ENCODE data around the gene PRR12. TPM values are rescaled to one million over a fixed set of nuclear protein-coding genes. Genes with fewer than 3 reads are reported as not detected.

The PRR12 gene
- total and polyA plus RNA-seq, 9 of the 15 experiments (the other 6 are each of a cell fraction or from before 2014, with no cell fraction given), result 0.01 to 21.1 (median 0.98) TPM

GRCh38 chr19:49593233-49594113, 2.5 kb downstream of the PRR12 start (continued):
- TF ChIP-seq GTF2E2 (tag; IDR thresholded peaks at IDR 0.05) (no peak), SUPT5H (IDR thresholded peaks at IDR 0.05) (0 out of 2 replicates have a peak, but pooled peaks have one; percentile 34), KLF16 (IDR thresholded peaks at IDR 0.05) (no peak), NFE2 (IDR thresholded peaks at IDR 0.05; ENCODE audit: low read depth) (no peak), ZNF445 (CRISPR knock-in tag; IDR thresholded peaks at IDR 0.05; ENCODE audit: low read depth) (no peak), SRSF9 (IDR thresholded peaks at IDR 0.05; ENCODE audit: borderline replicate concordance, low read depth, low read length) (no peak), BRD9 (IDR thresholded peaks at IDR 0.05; ENCODE audit: low read depth, partially characterized antibody) (no peak), RBM34 (IDR thresholded peaks at IDR 0.05; ENCODE audit: borderline replicate concordance, insufficient read depth, low read length) (no peak), NCOR1 (IDR thresholded peaks at IDR 0.05) (peak; percentile 8; the same call in 1 of the 2 replicates), DACH1 (IDR thresholded peaks at IDR 0.05; ENCODE audit: partially characterized antibody) (no peak), MLLT1 (IDR thresholded peaks at IDR 0.05) (peak in 1 of 2 experiments; percentile 58; a peak in 1 of 4 replicates), BCLAF1 (IDR thresholded peaks at IDR 0.05; ENCODE audit: borderline replicate concordance in 1 of 2, control insufficient read depth in 1 of 2, low read depth in 2 of 2, low read length in 1 of 2) (0 out of 4 replicates have a peak, but pooled peaks of 1 of the 2 experiments have one; percentile 23), TSC22D4 (tag; IDR thresholded peaks at IDR 0.05) (no peak), FOS (IDR thresholded peaks at IDR 0.05; ENCODE audit: extremely low read depth, insufficient read length) (peak; percentile 89), POLR2AphosphoS5 (IDR thresholded peaks at IDR 0.05; ENCODE audit: control insufficient read depth, insufficient read depth, low read depth, low read length) (0 out of 2 replicates have a peak, but pooled peaks have one; percentile 19), BRD4 (IDR thresholded peaks at IDR 0.05) (no peak), TAF1 (IDR thresholded peaks at IDR 0.05; ENCODE audit: control insufficient read depth, extremely low read depth, insufficient read depth, low read length, severe bottlenecking) (peak; percentile 40), ZNF511 (CRISPR knock-in tag; IDR thresholded peaks at IDR 0.05) (no peak), MIER1 (IDR thresholded peaks at IDR 0.05; ENCODE audit: low read depth) (no peak), ZNF354B (CRISPR knock-in tag; IDR thresholded peaks at IDR 0.05) (no peak), ZFX (CRISPR knock-in tag; IDR thresholded peaks at IDR 0.05) (no peak)
- TF ChIP-seq, protein P1, sequence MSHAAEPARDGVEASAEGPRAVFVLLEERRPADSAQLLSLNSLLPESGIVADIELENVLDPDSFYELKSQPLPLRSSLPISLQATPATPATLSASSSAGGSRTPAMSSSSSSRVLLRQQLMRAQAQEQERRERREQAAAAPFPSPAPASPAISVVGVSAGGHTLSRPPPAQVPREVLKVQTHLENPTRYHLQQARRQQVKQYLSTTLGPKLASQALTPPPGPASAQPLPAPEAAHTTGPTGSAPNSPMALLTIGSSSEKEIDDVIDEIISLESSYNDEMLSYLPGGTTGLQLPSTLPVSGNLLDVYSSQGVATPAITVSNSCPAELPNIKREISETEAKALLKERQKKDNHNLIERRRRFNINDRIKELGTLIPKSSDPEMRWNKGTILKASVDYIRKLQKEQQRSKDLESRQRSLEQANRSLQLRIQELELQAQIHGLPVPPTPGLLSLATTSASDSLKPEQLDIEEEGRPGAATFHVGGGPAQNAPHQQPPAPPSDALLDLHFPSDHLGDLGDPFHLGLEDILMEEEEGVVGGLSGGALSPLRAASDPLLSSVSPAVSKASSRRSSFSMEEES (CRISPR knock-in tag; IDR thresholded peaks at IDR 0.05), result no peak

All from K562 (cell line).